Fibroblast of skin of right quadriceps (primary cell): ENCODE results near the gene PTPRN2.

Experiments
- DNase-seq: peaks from one replicate; pipeline ENCODE4 v3.0.0-alpha.2; 2013

PTPRN2 gene

GRCh38 chr7:157630301-157630853, 957.2 kb downstream of the PTPRN2 start:
- DNase-seq, result no peak

- DNase-seq, result no peak
Measured at GRCh38 chr7:157628456-157628855, 959.2 kb downstream of the PTPRN2 start.

- no peak for DNase-seq
Measured at GRCh38 chr7:157627646-157628045, 960.0 kb downstream of the PTPRN2 start.

- no peak for DNase-seq
Measured at GRCh38 chr7:157627033-157627432, 960.6 kb downstream of the PTPRN2 start.

- no peak for DNase-seq
Measured at GRCh38 chr7:157625973-157626742, 961.5 kb downstream of the PTPRN2 start.

- DNase-seq, result no peak
Measured at GRCh38 chr7:157623556-157623955, 964.1 kb downstream of the PTPRN2 start.

- DNase-seq, result no peak
Measured at GRCh38 chr7:157622408-157623205, 965.0 kb downstream of the PTPRN2 start.

- no peak for DNase-seq
Measured at GRCh38 chr7:157622000-157622399, 965.6 kb downstream of the PTPRN2 start.

GRCh38 chr7:157621131-157621681, 966.4 kb downstream of the PTPRN2 start:
- no peak for DNase-seq

- DNase-seq, result no peak
Measured at GRCh38 chr7:157620616-157621015, 967.0 kb downstream of the PTPRN2 start.

GRCh38 chr7:157619753-157620525, 967.7 kb downstream of the PTPRN2 start:
- no peak for DNase-seq

- no peak for DNase-seq
Measured at GRCh38 chr7:157618823-157619606, 968.6 kb downstream of the PTPRN2 start.

GRCh38 chr7:157618091-157618726, 969.4 kb downstream of the PTPRN2 start:
- DNase-seq, result no peak

GRCh38 chr7:157617401-157617800, 970.2 kb downstream of the PTPRN2 start:
- DNase-seq, result no peak

- no peak for DNase-seq
Measured at GRCh38 chr7:157616931-157617330, 970.7 kb downstream of the PTPRN2 start.

- DNase-seq, result no peak
Measured at GRCh38 chr7:157616426-157616825, 971.2 kb downstream of the PTPRN2 start.

GRCh38 chr7:157615852-157616251, 971.8 kb downstream of the PTPRN2 start:
- DNase-seq, result no peak

- no peak for DNase-seq
Measured at GRCh38 chr7:157615101-157615817, 972.4 kb downstream of the PTPRN2 start.

GRCh38 chr7:157614457-157615020, 973.1 kb downstream of the PTPRN2 start:
- DNase-seq, result no peak

- DNase-seq, result no peak
Measured at GRCh38 chr7:157613575-157614322, 973.9 kb downstream of the PTPRN2 start.
